Glomerular visceral epithelial cell (primary cell): ENCODE results near the gene GUK1.
"Not testable (repeated sequence)": the region's sequence is repeated elsewhere in the genome, so short reads cannot be mapped to it uniquely, and the experiment has no call there.

ENCODE experiments used
- DNase-seq: peaks from one replicate; pipeline ENCODE4 v3.0.0-alpha.2; 2016; ENCODE audit errors: extremely low spot score

The GUK1 gene

GRCh38 chr1:228104526-228105269 is 35.4 kb upstream of the GUK1 start:
- DNase-seq = no peak

GRCh38 chr1:228105270-228105995 is 34.6 kb upstream of the GUK1 start:
- no peak for DNase-seq

- no peak for DNase-seq
Observed at GRCh38 chr1:228105996-228106799, 33.9 kb upstream of the GUK1 start.

- DNase-seq = no peak
Observed at GRCh38 chr1:228106800-228107054, 33.4 kb upstream of the GUK1 start.

- DNase-seq = no peak
Observed at GRCh38 chr1:228107636-228108035, 32.4 kb upstream of the GUK1 start.

- DNase-seq = no peak
Observed at GRCh38 chr1:228108055-228108690, 31.9 kb upstream of the GUK1 start.

- DNase-seq = no peak
Observed at GRCh38 chr1:228108742-228109072, 31.4 kb upstream of the GUK1 start.

GRCh38 chr1:228109073-228109961 is 30.8 kb upstream of the GUK1 start, which contains the start of gene MRPL55:
MRPL55 (minus strand) TSS chr1:228109299; CDS start chr1:228108260, 1,039 bp downstream.
- DNase-seq = peak; percentile 95

- DNase-seq = no peak
Observed at GRCh38 chr1:228109962-228110488, 30.1 kb upstream of the GUK1 start.

GRCh38 chr1:228110556-228110955 is 29.5 kb upstream of the GUK1 start:
- no peak for DNase-seq

GRCh38 chr1:228111315-228111714 is 28.8 kb upstream of the GUK1 start:
- DNase-seq = not testable (repeated sequence)

GRCh38 chr1:228112167-228112566 is 27.9 kb upstream of the GUK1 start:
- DNase-seq = no peak

GRCh38 chr1:228112617-228113016 is 27.5 kb upstream of the GUK1 start:
- DNase-seq = no peak

- no peak for DNase-seq
Observed at GRCh38 chr1:228114827-228115226, 25.3 kb upstream of the GUK1 start.

- DNase-seq = no peak
Observed at GRCh38 chr1:228117335-228117734, 22.7 kb upstream of the GUK1 start.

GRCh38 chr1:228118040-228118439 is 22.0 kb upstream of the GUK1 start:
- DNase-seq = no peak

- no peak for DNase-seq
Observed at GRCh38 chr1:228120351-228120750, 19.7 kb upstream of the GUK1 start.

GRCh38 chr1:228120857-228121489 is 19.1 kb upstream of the GUK1 start:
- no peak for DNase-seq

- no peak for DNase-seq
Observed at GRCh38 chr1:228122921-228123441, 17.1 kb upstream of the GUK1 start.

GRCh38 chr1:228123505-228123904 is 16.6 kb upstream of the GUK1 start:
- DNase-seq = no peak
